Muscle layer of colon (tissue), 2 donors: ENCODE results near the gene GSTM5.
"Not testable (repeated sequence)": the region's sequence is repeated elsewhere in the genome, so short reads cannot be mapped to it uniquely, and the experiment has no call there.

Experiments
- H3K27ac ChIP-seq: one replicate; pipeline ENCODE4 v1.7.0; 2013; ENCODE audit warnings: low read depth, mild to moderate bottlenecking, low read length, moderate library complexity
- H3K27me3 ChIP-seq, 2 donors: one replicate each; pipeline ENCODE4 v1.7.0; 2013; ENCODE audit warnings: low read length in 2 of 2, mild to moderate bottlenecking in 2 of 2; ENCODE audit not compliant: insufficient read depth in 2 of 2, control insufficient read depth in 1 of 2
- H3K36me3 ChIP-seq: one replicate; pipeline ENCODE4 v1.7.0; 2013; ENCODE audit warnings: mild to moderate bottlenecking, low read length; ENCODE audit not compliant: insufficient read depth
- H3K4me1 ChIP-seq: one replicate; pipeline ENCODE4 v1.7.0; 2013; ENCODE audit warnings: mild to moderate bottlenecking, low read length; ENCODE audit not compliant: insufficient read depth
- H3K4me3 ChIP-seq, 2 donors: one replicate each; pipeline ENCODE4 v1.7.0; 2013; ENCODE audit warnings: low read length in 2 of 2, low read depth in 1 of 2, mild to moderate bottlenecking in 1 of 2, moderate library complexity in 1 of 2
- H3K9ac ChIP-seq: one replicate; pipeline ENCODE4 v1.7.0; 2013; ENCODE audit warnings: low read length
- H3K9me3 ChIP-seq: one replicate; pipeline ENCODE4 v1.7.0; 2013; ENCODE audit warnings: mild to moderate bottlenecking, low read length
- donor health status: abdominal sarcoma.
- donor health status: Adenocarcinoma of cecum.

Gene GSTM5

GRCh38 chr1:109765896-109766615, 54.0 kb downstream of the GSTM5 start:
- Histone ChIP-seq H3K27ac (no peak overlapping the region), H3K4me1 (no peaks in the 10 kb centered on the region), H3K4me3 (no peak overlapping the region), H3K9ac (no peak overlapping the region), H3K9me3 (no peaks in the 10 kb centered on the region), H3K36me3 (no peaks in the 10 kb centered on the region), H3K27me3 (no peaks in the 10 kb centered on the region)

GRCh38 chr1:109766991-109767636, 55.1 kb downstream of the GSTM5 start:
- not testable (repeated sequence) for H3K27me3 ChIP-seq, H3K4me1 ChIP-seq, H3K36me3 ChIP-seq, H3K9me3 ChIP-seq, H3K27ac ChIP-seq, H3K4me3 ChIP-seq, H3K9ac ChIP-seq
